ENCODE data around the gene TIPIN.

DNA sequence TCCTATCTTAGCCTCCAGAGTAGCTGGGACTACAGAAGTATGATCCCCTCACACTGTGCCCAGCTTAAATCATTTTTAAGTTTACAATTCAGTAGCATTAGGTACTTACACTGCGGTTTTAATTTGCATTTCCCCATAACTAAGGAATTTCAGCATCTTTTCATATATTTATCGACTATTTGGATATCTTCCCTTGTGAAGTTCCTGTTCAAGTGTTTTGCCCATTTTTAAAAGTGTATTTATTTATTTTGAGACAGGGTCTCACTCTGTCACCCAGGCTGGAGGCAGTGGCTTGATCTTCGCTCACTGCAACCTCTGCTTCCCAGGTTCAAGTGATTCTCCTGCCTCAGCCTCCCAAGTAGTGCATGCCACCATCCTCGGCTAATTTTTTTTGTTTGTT is 17.7 kb upstream of the TIPIN start:
- no peak for TF ChIP-seq TAF1 (IDR thresholded peaks at IDR 0.05; ENCODE audit: low read depth, low read length)
- no peak for TF ChIP-seq POLR2A (IDR thresholded peaks at IDR 0.05; ENCODE audit: low read depth, low read length)
- TF ChIP-seq POLR2AphosphoS5 (IDR thresholded peaks at IDR 0.05; ENCODE audit: low read depth, low read length): no peak
